GM23248 (cell line): ENCODE data around the gene CPED1. TPM values are rescaled to one million over a fixed set of nuclear protein-coding genes. Genes with fewer than 3 reads are reported as not detected.

Experiments
- DNase-seq: peaks from one replicate; pipeline ENCODE4 v3.0.0-alpha.2; 2015
- H2AFZ ChIP-seq: fragments of 200-600 bp; sonication (generic); 2 replicates; pipeline ENCODE4 v1.6.1; 2016; ENCODE audit warnings: antibody characterized with exemption
- H3F3A ChIP-seq: fragments of 200-600 bp; sonication (generic); 2 replicates; pipeline ENCODE4 v1.6.1; 2016; ENCODE audit warnings: mild to moderate bottlenecking, antibody characterized with exemption, mixed run types; ENCODE audit not compliant: insufficient read depth
- H3K27ac ChIP-seq: fragments of 200-600 bp; sonication (generic); 2 replicates; pipeline ENCODE4 v1.5.1; 2016; ENCODE audit warnings: mild to moderate bottlenecking
- H3K27me3 ChIP-seq: fragments of 200-600 bp; sonication (generic); replicated peaks from 2 replicates; pipeline ENCODE4 v1.6.1; 2016; ENCODE audit warnings: mild to moderate bottlenecking; ENCODE audit not compliant: insufficient read depth
- H3K36me3 ChIP-seq: fragments of 200-600 bp; sonication (generic); 2 replicates; pipeline ENCODE4 v1.6.1; 2016; ENCODE audit warnings: low read depth, mild to moderate bottlenecking
- H3K4me1 ChIP-seq: fragments of 200-600 bp; sonication (generic); 2 replicates; pipeline ENCODE4 v1.6.1; 2016; ENCODE audit warnings: mild to moderate bottlenecking; ENCODE audit not compliant: insufficient read depth
- H3K4me2 ChIP-seq: fragments of 200-600 bp; sonication (generic); one replicate; pipeline ENCODE4 v1.6.1; 2016; ENCODE audit warnings: mild to moderate bottlenecking; ENCODE audit not compliant: unreplicated experiment
- H3K4me3 ChIP-seq: fragments of 200-600 bp; sonication (generic); 2 replicates; pipeline ENCODE4 v1.5.1; 2016; ENCODE audit warnings: mild to moderate bottlenecking
- H3K79me2 ChIP-seq: fragments of 200-600 bp; sonication (generic); 2 replicates; pipeline ENCODE4 v1.6.1; 2016; ENCODE audit warnings: mild to moderate bottlenecking; ENCODE audit not compliant: insufficient read depth
- H3K9ac ChIP-seq: fragments of 200-600 bp; sonication (generic); 2 replicates; pipeline ENCODE4 v1.6.1; 2016; ENCODE audit warnings: mild to moderate bottlenecking
- H3K9me2 ChIP-seq: fragments of 200-600 bp; sonication (generic); 2 replicates; pipeline ENCODE4 v1.6.1; 2016; ENCODE audit warnings: mixed run types, mild to moderate bottlenecking, moderate library complexity; ENCODE audit not compliant: insufficient read depth
- H3K9me3 ChIP-seq: fragments of 200-600 bp; sonication (generic); one replicate; pipeline ENCODE4 v1.6.1; 2017; ENCODE audit warnings: low read depth
- H4K20me1 ChIP-seq: fragments of 200-600 bp; sonication (generic); 2 replicates; pipeline ENCODE4 v1.6.0; 2016; ENCODE audit not compliant: insufficient read depth
- EZH2 ChIP-seq: fragments of 200-600 bp; sonication (generic); IDR thresholded peaks from 2 replicates; pipeline ENCODE4 v1.6.1; 2018; ENCODE audit warnings: antibody characterized with exemption, mild to moderate bottlenecking; ENCODE audit not compliant: insufficient read depth, poor library complexity, severe bottlenecking
- EZH2phosphoT487 ChIP-seq: fragments of 200-600 bp; sonication (generic); IDR thresholded peaks from 2 replicates; pipeline ENCODE4 v1.6.1; 2018; ENCODE audit warnings: antibody characterized with exemption, moderate library complexity, mild to moderate bottlenecking, low read depth; ENCODE audit not compliant: insufficient read depth
- WGBS, 2 experiments: methylation state at CpG; one replicate each; pipeline ENCODE4 v1.1.6; 2015 to 2017; ENCODE audit warnings: low lambda C conversion rate in 2 of 2, low coverage in 1 of 2; ENCODE audit errors: missing lambda C conversion rate in 2 of 2; 5-methylcytosine and 5-hydroxymethylcytosine counted together
- in situ Hi-C: fragments of 300-500 bp; cut with MboI; formaldehyde crosslinking; loops from 2 replicates; pipeline ENCODE4 v1.15.0; 2020
- polyA plus RNA-seq: library from polyadenylated mRNA; unstranded; fragments of >200 nt; fragmentation: Nextera tagmentation; extraction: Ambion mirVana; gene quantifications from 2 replicates; pipeline ENCODE4 v1.2.1, GENCODE V29; 2016
- total RNA-seq: library from RNA; depleted of rRNA; stranded (reverse); fragments of >200 nt; shearing (Covaris generic); gene quantifications from 2 replicates; pipeline ENCODE4 v1.2.3, GENCODE V29; 2014

The CPED1 gene
- total and polyA plus RNA-seq, 2 experiments from 2014 or later, result 12.4 to 20.2 TPM

DNA sequence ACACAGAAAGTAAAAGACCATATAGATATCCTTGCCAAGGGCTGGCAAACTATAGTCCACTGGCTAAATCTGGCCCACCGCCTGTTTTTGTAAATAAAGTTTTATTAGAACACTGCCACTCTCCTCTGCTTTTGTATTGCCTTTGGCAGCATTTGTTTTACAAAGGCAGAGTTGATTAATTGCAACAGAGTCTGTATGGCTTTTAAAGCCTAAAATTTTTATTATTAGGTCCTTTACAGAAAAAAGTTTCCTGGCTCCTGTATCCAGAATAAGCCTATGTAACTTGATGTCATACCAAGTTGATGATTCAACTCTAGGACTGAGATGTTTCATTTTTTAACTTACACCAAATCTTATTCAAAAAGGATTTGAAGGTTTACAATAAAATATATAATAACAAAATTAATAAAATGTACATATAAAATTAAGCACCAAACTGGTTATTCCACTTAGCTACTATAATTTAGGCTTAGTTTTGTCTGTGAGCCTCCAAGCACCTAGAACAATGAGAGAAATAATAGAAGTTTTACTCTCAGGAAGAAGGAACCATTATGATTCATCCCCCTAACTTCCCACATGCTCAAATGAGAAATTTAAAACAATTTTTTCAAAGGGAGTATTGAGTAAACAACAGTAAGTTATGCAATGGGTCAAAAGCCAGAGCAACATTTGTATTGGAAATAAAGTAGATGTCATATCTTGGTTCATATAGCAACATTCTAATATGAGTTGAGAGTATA lies 31.9 kb downstream of the CPED1 start:
- Histone ChIP-seq H3K4me3 (0 out of 2 replicates have a peak overlapping the region, but pooled peaks have one; percentile 4), H4K20me1 (no peaks in the 10 kb centered on the region), H3K9ac (no peak overlapping the region; the same call in 1 of the 2 replicates), H3K27me3 (no peaks in the 10 kb centered on the region), H3K9me3 (no peaks in the 10 kb centered on the region), H3K9me2 (no peaks in the 10 kb centered on the region), H3K4me2 (peak overlapping the region; percentile 45), H3F3A (peaks cover 38% of the 10 kb centered on the region), H3K79me2 (no peaks in the 10 kb centered on the region), H2AFZ (no peak overlapping the region), H3K36me3 (no peaks in the 10 kb centered on the region), H3K4me1 (peaks cover 64% of the 10 kb centered on the region), H3K27ac (peak overlapping the region; percentile 67)
- DNase-seq, result peak; percentile 87
- 94 to 100% methylated on average over 1 of the region's 1 CpG for WGBS, 2 experiments
- in situ Hi-C loops, result no loop called here
- TF ChIP-seq EZH2, result no peak
- no peak for TF ChIP-seq EZH2phosphoT487

DNA sequence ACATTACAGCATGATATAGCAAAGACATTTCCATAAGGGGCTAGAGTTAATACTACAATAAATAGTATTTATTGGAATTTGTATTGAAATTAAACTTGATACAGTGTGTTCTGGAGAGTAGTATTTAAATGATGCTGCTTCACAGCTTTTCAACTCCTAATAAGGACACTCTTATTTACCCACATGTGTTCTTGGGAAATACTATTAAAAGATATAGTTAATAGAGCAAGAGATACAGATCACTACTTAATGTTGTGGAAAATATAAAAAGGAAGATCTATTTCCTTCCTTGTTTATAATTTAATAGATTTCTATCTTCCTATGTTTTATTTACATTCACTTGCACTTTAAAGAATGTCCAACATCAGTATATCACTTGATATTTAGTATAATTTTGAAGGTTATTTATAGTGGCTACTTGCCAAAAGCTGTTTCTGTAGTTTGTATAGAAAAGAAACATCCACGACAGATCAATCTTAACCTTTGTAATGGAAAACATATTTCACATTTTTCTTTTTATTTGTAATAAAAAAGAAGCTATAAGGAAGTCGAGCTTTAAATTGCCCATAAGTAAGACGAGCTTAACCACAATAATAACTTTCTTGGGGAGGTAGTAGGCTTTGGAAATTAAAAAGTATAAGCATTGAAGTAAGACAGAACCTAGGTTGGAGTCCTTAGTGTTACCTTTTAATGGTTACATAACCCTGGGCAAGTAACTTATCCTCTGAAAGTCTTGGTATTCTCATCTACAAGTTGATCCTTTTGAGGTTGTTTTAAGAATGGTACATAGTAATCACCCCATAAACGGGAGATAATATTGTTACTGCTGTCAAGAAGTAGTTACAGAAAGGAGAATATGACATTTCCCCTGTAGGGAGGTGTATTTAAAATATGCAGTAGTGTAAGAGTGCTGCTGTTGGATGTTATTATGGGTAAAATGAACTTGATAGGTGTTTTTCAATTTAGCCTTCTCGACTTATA lies 32.8 kb downstream of the CPED1 start:
- Histone ChIP-seq H3K27ac (peak overlapping the region; percentile 67), H3K4me3 (no peak overlapping the region), H3K9me2 (no peaks in the 10 kb centered on the region), H4K20me1 (no peaks in the 10 kb centered on the region), H3K27me3 (no peaks in the 10 kb centered on the region), H3K9me3 (no peaks in the 10 kb centered on the region), H3K36me3 (no peaks in the 10 kb centered on the region), H3K79me2 (no peaks in the 10 kb centered on the region), H3K4me2 (peak overlapping the region; percentile 45), H3K4me1 (peaks cover 64% of the 10 kb centered on the region), H3K9ac (no peak overlapping the region; the same call in 1 of the 2 replicates), H3F3A (peaks cover 38% of the 10 kb centered on the region), H2AFZ (no peak overlapping the region)
- WGBS, 2 experiments, result 78 to 86% methylated on average over 5 of the region's 5 CpGs
- in situ Hi-C loops, result no loop called here
- TF ChIP-seq EZH2phosphoT487, result no peak
- no peak for TF ChIP-seq EZH2
- no peak for DNase-seq

DNA sequence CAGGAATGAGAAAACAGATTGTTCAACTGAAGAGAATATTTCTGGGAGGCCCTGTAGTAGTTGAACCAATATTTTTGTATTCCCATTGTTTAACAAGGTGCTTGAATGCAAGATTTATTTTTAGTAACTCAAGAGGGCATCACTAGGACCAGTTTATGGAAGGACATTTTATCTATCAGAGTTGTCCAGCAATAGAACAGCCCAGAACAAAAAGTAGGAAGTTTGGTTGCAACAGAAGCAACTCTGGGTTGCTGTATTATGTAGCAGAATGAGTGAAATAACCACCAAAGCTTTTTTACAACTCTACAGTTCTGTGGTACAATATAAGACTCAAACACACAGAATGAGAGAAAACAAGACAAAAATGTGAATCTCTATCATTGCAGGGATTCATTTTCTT lies 34.7 kb downstream of the CPED1 start:
- Histone ChIP-seq H3K4me1 (peaks cover 49% of the 10 kb centered on the region), H3K27ac (no peak overlapping the region), H3K9me2 (no peaks in the 10 kb centered on the region), H3F3A (peaks cover 28% of the 10 kb centered on the region), H3K9ac (no peak overlapping the region), H3K4me2 (no peak overlapping the region), H3K9me3 (no peaks in the 10 kb centered on the region), H4K20me1 (no peaks in the 10 kb centered on the region), H3K36me3 (no peaks in the 10 kb centered on the region), H2AFZ (peak overlapping the region; percentile 63; the same call in 1 of the 2 replicates), H3K4me3 (no peak overlapping the region), H3K79me2 (no peaks in the 10 kb centered on the region), H3K27me3 (no peaks in the 10 kb centered on the region)
- in situ Hi-C loops, result no loop called here
- no peak for DNase-seq
- TF ChIP-seq EZH2phosphoT487 (no peak), EZH2 (no peak)

DNA sequence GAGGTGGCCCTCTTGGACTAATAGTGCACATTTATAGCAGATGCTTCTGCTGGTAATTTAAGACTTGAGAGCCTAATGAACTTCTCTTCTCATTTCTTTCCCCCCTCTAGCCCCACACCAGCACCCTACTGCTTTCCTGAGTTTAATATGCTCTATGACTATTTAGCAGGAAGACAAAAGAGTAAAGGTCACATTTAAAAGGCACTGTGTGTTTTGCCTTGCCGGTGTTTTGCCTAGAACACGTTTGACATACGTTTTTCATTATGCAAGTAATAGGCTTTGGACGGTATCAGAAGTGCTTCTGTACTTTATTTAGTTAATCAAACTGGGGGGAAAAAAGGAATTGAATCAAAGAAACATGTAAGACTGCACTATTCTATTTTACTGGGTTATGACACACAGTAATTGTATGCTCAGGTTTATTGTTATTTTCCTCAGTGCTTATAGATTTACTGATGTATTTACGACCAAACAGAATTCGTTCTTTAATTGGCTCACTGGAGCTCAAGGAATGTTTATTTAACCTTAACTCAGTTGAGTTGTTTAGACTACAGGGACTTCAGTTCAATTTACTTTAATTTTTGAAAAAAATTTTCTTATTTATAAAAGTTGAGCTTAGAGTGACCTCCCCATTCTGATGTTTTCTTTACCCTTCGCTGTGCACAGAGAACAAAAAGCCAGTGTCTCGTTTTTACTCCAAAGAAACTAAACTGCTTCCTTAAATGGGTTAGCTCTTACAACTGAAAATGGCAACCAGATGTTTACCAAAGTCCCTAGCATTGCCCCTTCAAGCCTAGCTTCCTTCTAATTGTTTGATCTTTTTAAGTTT lies 35.4 kb downstream of the CPED1 start:
- H3K4me2 ChIP-seq, result peak overlapping the region; percentile 56
- H3K9me3 ChIP-seq, result no peaks in the 10 kb centered on the region
- H2AFZ ChIP-seq, result peak overlapping the region; percentile 63
- H3K36me3 ChIP-seq, result no peaks in the 10 kb centered on the region
- no peaks in the 10 kb centered on the region for H3K9me2 ChIP-seq
- in situ Hi-C loops, result no loop called here
- no peak overlapping the region for H3K27ac ChIP-seq
- no peaks in the 10 kb centered on the region for H4K20me1 ChIP-seq
- H3K79me2 ChIP-seq, result no peaks in the 10 kb centered on the region
- peak overlapping the region; percentile 17; the same call in 1 of the 2 replicates for H3K4me3 ChIP-seq
- no peak overlapping the region for H3K9ac ChIP-seq
- H3K27me3 ChIP-seq, result no peaks in the 10 kb centered on the region
- DNase-seq, result peak; percentile 18
- 17 to 20% methylated on average over 8 of the region's 8 CpGs for WGBS, 2 experiments
- no peak for TF ChIP-seq EZH2
- TF ChIP-seq EZH2phosphoT487, result no peak
- H3K4me1 ChIP-seq, result peaks cover 42% of the 10 kb centered on the region
- peaks cover 23% of the 10 kb centered on the region for H3F3A ChIP-seq
